Measurements from ENCODE around the gene BTNL8.
A peak's percentile ranks its signal among the peaks of the same experiment; 100 is the strongest.

BTNL8 gene

DNA sequence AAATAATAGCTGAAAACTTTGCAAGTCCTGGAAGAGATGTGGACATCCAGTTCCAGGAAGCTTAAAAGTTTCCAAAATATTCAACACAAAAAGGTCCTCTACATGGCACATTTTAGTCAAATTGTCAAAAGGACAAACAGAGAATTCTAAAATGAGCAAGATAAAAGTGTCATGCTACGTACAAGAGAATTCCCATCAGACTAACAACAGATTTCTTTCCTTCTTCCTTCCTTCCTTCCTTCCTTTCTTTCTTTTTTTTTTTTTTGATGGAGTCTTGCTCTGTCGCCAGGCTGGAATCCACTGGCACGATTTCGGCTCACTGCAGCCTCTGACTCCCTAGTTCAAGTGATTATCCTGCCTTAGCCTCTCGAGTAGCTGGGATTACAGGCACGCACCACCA is 39.3 kb downstream of the BTNL8 start:
- no peaks in the 10 kb centered on the region for H3K4me1 ChIP-seq (ENCODE audit: insufficient read depth, poor library complexity, severe bottlenecking)
- H3K27me3 ChIP-seq (ENCODE audit: insufficient read depth, poor library complexity, severe bottlenecking): peaks cover 7% of the 10 kb centered on the region
- H3K36me3 ChIP-seq (ENCODE audit: low read depth): no peaks in the 10 kb centered on the region
- no peak overlapping the region for H3K27ac ChIP-seq (ENCODE audit: poor library complexity, severe bottlenecking)
- TF ChIP-seq CTCF (IDR thresholded peaks at IDR 0.05; ENCODE audit: poor library complexity, severe bottlenecking): no peak
- ATAC-seq (ENCODE audit: low read depth) (no peak), DNase-seq (ENCODE audit: low spot score) (no peak)
- H3K4me3 ChIP-seq (ENCODE audit: severe bottlenecking): no peak overlapping the region
- H3K9me3 ChIP-seq (ENCODE audit: severe bottlenecking): peaks cover 11% of the 10 kb centered on the region

- peaks cover 12% of the 10 kb centered on the region for H3K27me3 ChIP-seq (ENCODE audit: insufficient read depth, poor library complexity, severe bottlenecking)
- no peak for TF ChIP-seq CTCF (IDR thresholded peaks at IDR 0.05; ENCODE audit: poor library complexity, severe bottlenecking)
- no peak overlapping the region for H3K4me3 ChIP-seq (ENCODE audit: severe bottlenecking)
- no peaks in the 10 kb centered on the region for H3K9me3 ChIP-seq (ENCODE audit: severe bottlenecking)
- H3K36me3 ChIP-seq (ENCODE audit: low read depth): no peaks in the 10 kb centered on the region
- peaks cover 4% of the 10 kb centered on the region for H3K4me1 ChIP-seq (ENCODE audit: insufficient read depth, poor library complexity, severe bottlenecking)
- ATAC-seq (ENCODE audit: low read depth) (peak; percentile 73), DNase-seq (ENCODE audit: low spot score) (no peak)
- no peak overlapping the region for H3K27ac ChIP-seq (ENCODE audit: poor library complexity, severe bottlenecking)
These were observed 51.5 kb downstream of the BTNL8 start for GRCh38 chr5:180950291-180950949.

DNA sequence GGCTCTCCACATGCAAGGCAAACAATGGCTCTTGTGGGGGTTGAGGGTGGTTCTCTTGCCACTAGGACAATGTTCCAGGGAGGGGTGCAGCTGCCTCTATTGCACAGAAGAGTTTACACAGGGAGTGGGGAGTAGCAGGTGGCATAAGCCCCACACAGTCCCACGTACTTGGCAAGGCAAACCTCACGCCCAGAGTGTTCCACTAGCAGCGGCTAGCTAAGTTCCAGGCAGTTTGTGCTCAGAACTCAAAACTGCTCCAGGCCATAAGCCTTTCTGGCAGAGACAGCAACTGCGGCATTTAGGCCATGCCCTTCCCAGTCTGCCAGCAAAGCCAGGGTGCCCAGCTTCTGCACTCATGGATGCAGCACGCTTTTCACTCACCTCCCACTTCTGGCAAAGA is 60.7 kb downstream of the BTNL8 start:
- TF ChIP-seq CTCF (IDR thresholded peaks at IDR 0.05; ENCODE audit: poor library complexity, severe bottlenecking): no peak
- H3K9me3 ChIP-seq (ENCODE audit: severe bottlenecking): no peaks in the 10 kb centered on the region
- no peaks in the 10 kb centered on the region for H3K4me1 ChIP-seq (ENCODE audit: insufficient read depth, poor library complexity, severe bottlenecking)
- no peak for ATAC-seq (ENCODE audit: low read depth)
- no peak overlapping the region for H3K4me3 ChIP-seq (ENCODE audit: severe bottlenecking)
- DNase-seq (ENCODE audit: low spot score): no peak
- peaks cover 2% of the 10 kb centered on the region for H3K27me3 ChIP-seq (ENCODE audit: insufficient read depth, poor library complexity, severe bottlenecking)
- no peaks in the 10 kb centered on the region for H3K36me3 ChIP-seq (ENCODE audit: low read depth)
- no peak overlapping the region for H3K27ac ChIP-seq (ENCODE audit: poor library complexity, severe bottlenecking)

DNA sequence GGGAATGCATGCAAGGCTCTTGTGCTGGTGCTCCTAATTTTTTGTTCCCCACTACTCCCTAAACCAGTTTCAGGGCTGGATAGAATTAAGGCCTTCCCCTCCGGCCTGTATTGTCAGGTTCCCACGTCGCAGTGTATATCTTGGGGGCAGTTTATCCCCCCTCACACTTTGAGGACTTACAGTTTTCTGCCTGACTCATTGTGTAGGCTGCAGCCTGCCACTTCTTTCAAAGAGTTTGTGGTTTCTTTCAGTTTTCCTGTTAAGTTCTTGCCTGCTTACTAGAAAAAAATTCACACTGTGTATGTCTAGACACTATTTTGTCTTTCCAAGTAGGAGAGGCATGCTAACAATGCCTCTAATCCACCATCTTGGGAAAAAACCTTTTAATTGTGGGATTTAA is 61.2 kb downstream of the BTNL8 start:
- no peak overlapping the region for H3K27ac ChIP-seq (ENCODE audit: poor library complexity, severe bottlenecking)
- ATAC-seq (ENCODE audit: low read depth) (no peak), DNase-seq (ENCODE audit: low spot score) (no peak)

More for the DNA sequence above, 61.2 kb downstream of the BTNL8 start:
- Histone ChIP-seq H3K36me3 (ENCODE audit: low read depth) (no peaks in the 10 kb centered on the region), H3K9me3 (ENCODE audit: severe bottlenecking) (no peaks in the 10 kb centered on the region), H3K4me1 (ENCODE audit: insufficient read depth, poor library complexity, severe bottlenecking) (no peaks in the 10 kb centered on the region), H3K4me3 (ENCODE audit: severe bottlenecking) (no peak overlapping the region), H3K27me3 (ENCODE audit: insufficient read depth, poor library complexity, severe bottlenecking) (peaks cover 6% of the 10 kb centered on the region)
- TF ChIP-seq CTCF (IDR thresholded peaks at IDR 0.05; ENCODE audit: poor library complexity, severe bottlenecking): no peak
